H9 (cell line): Measurements from ENCODE around the gene SPAG4. TPM values are rescaled to one million over a fixed set of nuclear protein-coding genes. Genes with fewer than 3 reads are reported as not detected.

ENCODE experiments used
- DNase-seq: peaks from one replicate; pipeline ENCODE4 v3.0.0-alpha.2; 2017
- H2AFZ ChIP-seq: one replicate; pipeline ENCODE4 v1.6.1; 2013; ENCODE audit warnings: mild to moderate bottlenecking, low read length, control low read depth, moderate library complexity
- H2AK5ac ChIP-seq: 2 replicates; pipeline ENCODE4 v1.6.1; 2013; ENCODE audit warnings: low read length, control low read depth, mixed read lengths; ENCODE audit not compliant: insufficient read length
- H2BK120ac ChIP-seq: one replicate; pipeline ENCODE4 v1.6.1; 2013; ENCODE audit warnings: low read depth, mild to moderate bottlenecking, low read length, control low read depth, inconsistent platforms; ENCODE audit not compliant: poor library complexity, severe bottlenecking
- H2BK12ac ChIP-seq: 2 replicates; pipeline ENCODE4 v1.6.1; 2013; ENCODE audit warnings: low read length, control low read depth, mixed read lengths, low read depth; ENCODE audit not compliant: insufficient read length
- H2BK15ac ChIP-seq: 2 replicates; pipeline ENCODE4 v1.6.1; 2013; ENCODE audit warnings: low read depth, low read length, control low read depth
- H2BK20ac ChIP-seq: one replicate; pipeline ENCODE4 v1.6.1; 2013; ENCODE audit warnings: low read depth, mild to moderate bottlenecking, low read length, control low read depth, inconsistent platforms; ENCODE audit not compliant: poor library complexity, severe bottlenecking
- H2BK5ac ChIP-seq: 2 replicates; pipeline ENCODE4 v1.6.1; 2013; ENCODE audit warnings: low read length, control low read depth, mixed read lengths; ENCODE audit not compliant: insufficient read length
- H3K14ac ChIP-seq: 2 replicates; pipeline ENCODE4 v1.6.1; 2013; ENCODE audit warnings: low read length, control low read depth; ENCODE audit not compliant: insufficient read depth
- H3K18ac ChIP-seq: 2 replicates; pipeline ENCODE4 v1.6.1; 2013; ENCODE audit warnings: low read depth, mild to moderate bottlenecking, mixed read lengths, low read length, control low read depth; ENCODE audit not compliant: insufficient read length
- H3K23ac ChIP-seq: 2 replicates; pipeline ENCODE4 v1.6.1; 2013; ENCODE audit warnings: low read length, control low read depth, mixed read lengths, low read depth; ENCODE audit not compliant: insufficient read length
- H3K23me2 ChIP-seq: 2 replicates; pipeline ENCODE4 v1.6.1; 2013; ENCODE audit warnings: low read depth, mild to moderate bottlenecking, mixed read lengths, low read length, control low read depth; ENCODE audit not compliant: insufficient read length, poor library complexity, severe bottlenecking
- H3K27ac ChIP-seq: 2 replicates; pipeline ENCODE4 v1.5.1; 2013; ENCODE audit warnings: low read length, control low read depth, mixed read lengths, low read depth; ENCODE audit not compliant: insufficient read length
- H3K27me3 ChIP-seq: 2 replicates; pipeline ENCODE4 v1.6.1; 2013; ENCODE audit warnings: low read length, control low read depth, inconsistent platforms; ENCODE audit not compliant: insufficient read depth
- H3K4ac ChIP-seq: 2 replicates; pipeline ENCODE4 v1.6.1; 2013; ENCODE audit warnings: low read depth, mild to moderate bottlenecking, control low read depth, inconsistent platforms, low read length, moderate library complexity
- H3K4me1 ChIP-seq: 2 replicates; pipeline ENCODE4 v1.6.1; 2013; ENCODE audit warnings: low read length, control low read depth, inconsistent platforms; ENCODE audit not compliant: insufficient read depth
- H3K4me2 ChIP-seq: 2 replicates; pipeline ENCODE4 v1.6.1; 2013; ENCODE audit warnings: low read length, control low read depth, mixed read lengths; ENCODE audit not compliant: insufficient read length, insufficient read depth
- H3K56ac ChIP-seq: 2 replicates; pipeline ENCODE4 v1.6.1; 2013; ENCODE audit warnings: low read depth, mild to moderate bottlenecking, mixed read lengths, low read length, control low read depth; ENCODE audit not compliant: insufficient read length
- H3K79me1 ChIP-seq: 2 replicates; pipeline ENCODE4 v1.6.1; 2013; ENCODE audit warnings: low read depth, mild to moderate bottlenecking, moderate library complexity, low read length, control low read depth, inconsistent platforms; ENCODE audit not compliant: insufficient read depth, poor library complexity, severe bottlenecking
- H3K79me2 ChIP-seq: 2 replicates; pipeline ENCODE4 v1.6.1; 2013; ENCODE audit warnings: low read length, control low read depth, inconsistent platforms; ENCODE audit not compliant: insufficient read depth
- H3K9ac ChIP-seq: 2 replicates; pipeline ENCODE4 v1.6.1; 2013; ENCODE audit warnings: low read length, control low read depth, mixed read lengths; ENCODE audit not compliant: insufficient read length; ENCODE audit errors: extremely low read depth
- H3K9me3 ChIP-seq: one replicate; pipeline ENCODE4 v1.6.1; 2013; ENCODE audit warnings: low read depth, low read length, inconsistent platforms; ENCODE audit not compliant: control insufficient read depth
- H3T11ph ChIP-seq: one replicate; pipeline ENCODE4 v1.6.1; 2013; ENCODE audit warnings: mild to moderate bottlenecking, low read length, control low read depth, inconsistent platforms
- H4K20me1 ChIP-seq: one replicate; pipeline ENCODE4 v1.6.1; 2013; ENCODE audit not compliant: control insufficient read depth, insufficient read length, insufficient read depth
- H4K5ac ChIP-seq: 2 replicates; pipeline ENCODE4 v1.6.1; 2013; ENCODE audit warnings: low read depth, mild to moderate bottlenecking, mixed read lengths, low read length, control low read depth; ENCODE audit not compliant: insufficient read length
- H4K8ac ChIP-seq: replicated peaks from 2 replicates; pipeline ENCODE4 v1.6.1; 2013; ENCODE audit warnings: low read length, control low read depth, mixed read lengths, low read depth; ENCODE audit not compliant: insufficient read length
- H4K91ac ChIP-seq: 2 replicates; pipeline ENCODE4 v1.6.1; 2013; ENCODE audit warnings: low read depth, mild to moderate bottlenecking, moderate library complexity, mixed read lengths, low read length, control low read depth; ENCODE audit not compliant: insufficient read length
- H3K27ac Mint-ChIP-seq, 3 experiments: 2 replicates in 2 of 3; 3 replicates in 1 of 3; pipeline ENCODE4 v1.8.0; 2020 to 2021; ENCODE audit warnings: mixed read lengths in 3 of 3, mild to moderate bottlenecking in 1 of 3, moderate library complexity in 1 of 3
- H3K27me3 Mint-ChIP-seq: 2 replicates; pipeline ENCODE4 v1.8.0; 2021; ENCODE audit warnings: low read depth, mild to moderate bottlenecking, moderate library complexity, mixed read lengths
- H3K36me3 Mint-ChIP-seq, 3 experiments: 2 replicates in 2 of 3; 3 replicates in 1 of 3; pipeline ENCODE4 v1.8.0; 2020 to 2021; ENCODE audit warnings: low read depth in 3 of 3, mixed read lengths in 3 of 3; ENCODE audit not compliant: insufficient read depth in 1 of 3
- H3K4me1 Mint-ChIP-seq, 2 experiments: 2 replicates each; pipeline ENCODE4 v1.8.0; 2020; ENCODE audit warnings: mixed read lengths in 2 of 2
- H3K4me3 Mint-ChIP-seq, 2 experiments: 2 replicates in 1 of 2; 3 replicates in 1 of 2; pipeline ENCODE4 v1.8.0; 2020 to 2021; ENCODE audit warnings: mild to moderate bottlenecking in 2 of 2, mixed read lengths in 2 of 2, moderate library complexity in 1 of 2
- H3K9me3 Mint-ChIP-seq, 2 experiments: 2 replicates in 1 of 2; 3 replicates in 1 of 2; pipeline ENCODE4 v1.8.0; 2020; ENCODE audit warnings: mild to moderate bottlenecking in 2 of 2, mixed read lengths in 2 of 2, moderate library complexity in 1 of 2
- WGBS: extraction: QIAGEN DNeasy Blood & Tissue Kit; methylation state at CpG from one replicate; pipeline ENCODE4 v1.1.7; 2013; ENCODE audit warnings: missing lambda C conversion rate, low lambda C conversion rate, mixed read lengths; ENCODE audit not compliant: insufficient read length; ENCODE audit errors: extremely low coverage; 5-methylcytosine and 5-hydroxymethylcytosine counted together
- total RNA-seq: library from RNA; stranded (reverse); gene quantifications from 2 replicates; pipeline ENCODE4 v1.2.1, GENCODE V29; 2021
- TF ChIP-seq, protein P1 (sequence below): fragments of 200-600 bp; sonication (generic); conservative IDR thresholded peaks from 3 replicates; pipeline ENCODE4 v1.8.0; 2021; ENCODE audit warnings: antibody characterized with exemption, mild to moderate bottlenecking

SPAG4 gene
- total RNA-seq, 1 experiment from 2014 or later = 4.9 TPM

DNA sequence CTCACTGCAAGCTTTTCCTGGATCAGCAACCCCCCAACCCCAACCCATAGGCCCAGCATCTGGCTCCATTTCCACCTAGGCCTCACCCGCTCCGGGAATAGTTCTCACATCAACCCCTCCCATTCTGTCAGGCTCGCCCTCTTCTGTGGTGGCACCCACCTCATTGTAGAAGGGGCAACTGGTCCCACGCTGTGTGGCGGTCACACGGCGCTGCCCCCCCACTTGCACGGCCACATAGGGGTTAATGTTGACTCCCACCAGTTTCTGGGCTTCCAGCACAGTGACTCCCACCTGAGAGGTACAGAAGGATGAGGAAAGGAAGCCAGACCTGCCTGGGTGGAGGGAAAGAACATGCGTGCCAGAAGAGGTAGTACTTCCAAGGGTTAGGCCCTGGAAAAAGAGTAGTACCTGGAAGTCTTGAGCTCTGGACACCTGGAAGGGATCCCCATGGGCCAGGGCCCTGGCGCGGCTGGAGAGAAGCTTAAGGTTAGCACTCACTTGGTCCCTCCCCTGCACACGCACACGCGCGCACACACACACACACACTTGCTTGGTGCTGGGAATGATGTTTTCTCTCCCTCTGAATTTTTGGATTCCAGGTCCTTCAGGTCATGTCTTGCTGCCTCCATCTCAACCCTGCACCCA is 12.7 kb upstream of the SPAG4 start:
- Mint-ChIP-seq H3K4me1 (peaks cover 7 to 12% of the 10 kb centered on the region in 2 experiments), H3K36me3 (no peaks in the 10 kb centered on the region; a peak in 1 of 7 replicates), H3K27ac (no peak overlapping the region), H3K9me3 (no peaks in the 10 kb centered on the region), H3K4me3 (peak overlapping the region in 1 of 2 experiments; percentile 5; a peak in 2 of 5 replicates), H3K27me3 (peaks cover 70% of the 10 kb centered on the region)
- Histone ChIP-seq H3K9ac (no peak overlapping the region), H3T11ph (no peak overlapping the region), H3K4ac (no peak overlapping the region), H4K8ac (no peak overlapping the region), H3K23ac (no peak overlapping the region), H3K79me2 (no peaks in the 10 kb centered on the region), H3K9me3 (no peaks in the 10 kb centered on the region), H3K18ac (no peak overlapping the region), H2BK12ac (no peak overlapping the region), H2BK20ac (no peak overlapping the region), H4K20me1 (no peaks in the 10 kb centered on the region), H2BK15ac (no peak overlapping the region), H3K4me2 (no peak overlapping the region), H3K27ac (no peak overlapping the region), H2AK5ac (no peak overlapping the region), H4K91ac (no peak overlapping the region), H4K5ac (no peak overlapping the region), H3K4me1 (no peaks in the 10 kb centered on the region), H3K56ac (no peak overlapping the region), H3K14ac (no peak overlapping the region), H2BK5ac (no peak overlapping the region), H3K23me2 (peaks cover 16% of the 10 kb centered on the region), H3K27me3 (peaks cover 12% of the 10 kb centered on the region; the same call in 1 of the 2 replicates), H2BK120ac (no peak overlapping the region), H3K79me1 (no peaks in the 10 kb centered on the region), H2AFZ (no peak overlapping the region)
- no peak for DNase-seq
- WGBS = no CpG with 5 or more reads among the region's 15 CpGs
- TF ChIP-seq, protein P1, sequence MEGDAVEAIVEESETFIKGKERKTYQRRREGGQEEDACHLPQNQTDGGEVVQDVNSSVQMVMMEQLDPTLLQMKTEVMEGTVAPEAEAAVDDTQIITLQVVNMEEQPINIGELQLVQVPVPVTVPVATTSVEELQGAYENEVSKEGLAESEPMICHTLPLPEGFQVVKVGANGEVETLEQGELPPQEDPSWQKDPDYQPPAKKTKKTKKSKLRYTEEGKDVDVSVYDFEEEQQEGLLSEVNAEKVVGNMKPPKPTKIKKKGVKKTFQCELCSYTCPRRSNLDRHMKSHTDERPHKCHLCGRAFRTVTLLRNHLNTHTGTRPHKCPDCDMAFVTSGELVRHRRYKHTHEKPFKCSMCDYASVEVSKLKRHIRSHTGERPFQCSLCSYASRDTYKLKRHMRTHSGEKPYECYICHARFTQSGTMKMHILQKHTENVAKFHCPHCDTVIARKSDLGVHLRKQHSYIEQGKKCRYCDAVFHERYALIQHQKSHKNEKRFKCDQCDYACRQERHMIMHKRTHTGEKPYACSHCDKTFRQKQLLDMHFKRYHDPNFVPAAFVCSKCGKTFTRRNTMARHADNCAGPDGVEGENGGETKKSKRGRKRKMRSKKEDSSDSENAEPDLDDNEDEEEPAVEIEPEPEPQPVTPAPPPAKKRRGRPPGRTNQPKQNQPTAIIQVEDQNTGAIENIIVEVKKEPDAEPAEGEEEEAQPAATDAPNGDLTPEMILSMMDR = no peak
